Stimulated activated CD4-positive, alpha-beta T cell treated with anti-CD3 and anti-CD28 coated beads, Interleukin-1b, Interleukin-23, amount 100 ng/mL, for 4 hours (primary cell): ENCODE data around the gene KLHL25.
"Not testable (repeated sequence)": the region's sequence is repeated elsewhere in the genome, so short reads cannot be mapped to it uniquely, and the experiment has no call there.

Experiments
- DNase-seq, 2 donors: peaks; one replicate each; pipeline ENCODE4 v3.0.0-alpha.2; 2020; ENCODE audit warnings: low read depth in 2 of 2

Gene KLHL25

DNA sequence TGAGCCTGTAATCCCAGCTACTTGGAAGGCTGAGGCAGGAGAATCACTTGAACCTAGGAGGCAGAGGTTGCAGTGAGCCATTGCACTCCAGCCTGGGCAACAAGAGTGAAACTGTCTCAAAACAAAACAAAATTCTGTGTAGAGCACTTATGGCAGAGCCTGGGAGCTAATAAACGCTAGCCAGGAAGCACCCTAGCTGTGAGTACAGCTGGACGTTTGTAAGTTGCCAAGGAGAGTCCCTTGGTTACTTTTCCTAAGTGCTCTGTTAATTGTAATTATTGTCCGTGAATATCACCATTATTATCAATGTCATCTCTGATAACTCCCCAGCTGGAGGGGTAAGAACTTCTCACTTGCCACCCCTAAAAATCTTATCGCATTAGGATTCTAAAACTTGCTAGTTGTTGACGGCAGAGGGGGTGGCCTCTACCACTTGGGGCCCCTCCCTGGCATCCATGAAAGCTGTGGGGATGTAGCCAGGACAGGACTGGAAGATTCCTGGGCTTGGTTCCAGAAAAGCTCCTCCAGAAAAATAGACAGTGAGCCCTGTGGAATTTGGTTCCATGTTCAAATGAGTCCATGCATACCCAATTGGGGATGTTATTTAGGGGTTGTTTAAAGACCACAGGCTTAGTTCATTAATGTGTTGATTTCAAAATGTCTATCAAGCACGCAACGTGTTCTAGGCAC, 9.9 kb upstream of the KLHL25 start:
- DNase-seq = no peak

- not testable (repeated sequence) for DNase-seq
These were observed 7.9 kb upstream of the KLHL25 start for GRCh38 chr15:85802617-85803016.

DNA sequence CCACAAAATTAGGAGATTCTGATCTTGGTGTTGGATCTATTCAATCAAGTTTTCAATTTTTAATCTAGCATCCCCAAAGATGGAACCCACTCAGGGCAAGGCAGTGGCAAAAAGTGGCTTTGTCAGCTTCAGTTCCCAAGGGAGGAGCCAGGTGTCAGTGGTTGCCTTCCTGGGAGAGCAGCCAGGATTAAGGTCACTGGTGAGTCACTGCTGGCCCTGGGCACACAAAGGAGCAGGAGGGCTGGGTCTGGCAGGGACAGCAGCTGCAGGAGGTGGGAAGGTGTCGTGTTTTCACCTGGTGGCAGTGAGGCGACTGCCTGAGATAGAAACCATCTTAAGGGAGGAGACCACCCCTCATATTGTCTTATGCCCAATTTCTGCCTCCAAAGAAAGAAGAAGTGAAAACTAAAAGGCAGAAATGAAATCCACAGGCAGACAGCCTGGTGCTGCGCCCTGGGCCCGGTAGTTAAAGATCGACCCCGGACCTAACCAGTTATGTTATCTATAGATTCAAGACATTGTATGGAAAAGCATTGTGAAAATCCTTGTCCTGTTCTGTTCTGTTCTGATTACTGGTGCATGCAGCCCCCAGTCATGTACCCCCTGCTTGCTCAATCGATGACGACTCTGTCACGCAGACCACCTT, 5.9 kb upstream of the KLHL25 start:
- DNase-seq = no peak

- not testable (repeated sequence) for DNase-seq
These were observed 1.6 kb upstream of the KLHL25 start for GRCh38 chr15:85796371-85796770.

DNA sequence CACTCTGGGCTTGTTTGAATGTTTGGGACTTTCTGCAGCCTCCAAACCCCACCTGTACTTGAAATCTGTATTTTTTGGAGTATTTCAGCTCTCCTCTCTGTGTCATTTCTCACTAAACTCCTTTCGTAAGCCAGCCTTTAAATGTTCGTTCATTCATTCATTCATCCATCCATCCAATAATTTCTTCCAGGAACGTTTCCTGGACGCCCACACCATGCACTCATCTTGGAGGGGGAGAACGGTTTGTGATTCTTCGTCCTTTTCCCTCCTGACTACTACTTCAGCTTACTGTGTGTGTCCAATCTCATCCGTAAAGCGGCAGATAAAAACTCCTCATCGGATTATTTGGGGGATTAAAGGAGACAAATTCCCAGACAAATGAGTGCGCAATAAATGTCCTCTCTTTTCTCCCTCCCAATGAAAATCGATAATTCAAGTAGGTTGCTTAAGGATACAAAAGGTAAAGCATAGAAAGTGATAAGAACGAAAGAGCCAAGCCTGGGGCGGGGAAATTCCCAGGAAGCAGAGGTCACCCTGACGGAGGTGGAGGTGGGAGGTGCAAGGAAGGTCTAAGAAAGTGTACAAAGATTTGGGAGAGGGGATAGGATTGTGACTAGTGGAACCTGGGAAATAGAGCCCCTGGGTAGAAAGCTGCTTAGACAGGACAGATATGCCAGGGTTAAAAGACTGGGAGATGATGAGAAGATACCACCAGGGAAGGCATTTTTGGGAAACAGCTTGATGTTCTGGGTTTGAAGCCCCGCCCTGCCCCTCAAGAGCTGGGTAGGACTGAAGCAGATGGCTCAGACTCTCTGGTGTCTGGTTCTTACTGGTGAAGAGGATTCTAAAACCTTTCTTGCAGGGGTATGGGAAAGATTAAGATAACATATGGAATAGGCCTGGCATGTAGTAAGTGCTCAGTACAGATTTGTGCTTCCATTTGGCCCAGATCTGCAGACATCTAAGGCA, 896 bp upstream of the KLHL25 start:
- no peak for DNase-seq

DNA sequence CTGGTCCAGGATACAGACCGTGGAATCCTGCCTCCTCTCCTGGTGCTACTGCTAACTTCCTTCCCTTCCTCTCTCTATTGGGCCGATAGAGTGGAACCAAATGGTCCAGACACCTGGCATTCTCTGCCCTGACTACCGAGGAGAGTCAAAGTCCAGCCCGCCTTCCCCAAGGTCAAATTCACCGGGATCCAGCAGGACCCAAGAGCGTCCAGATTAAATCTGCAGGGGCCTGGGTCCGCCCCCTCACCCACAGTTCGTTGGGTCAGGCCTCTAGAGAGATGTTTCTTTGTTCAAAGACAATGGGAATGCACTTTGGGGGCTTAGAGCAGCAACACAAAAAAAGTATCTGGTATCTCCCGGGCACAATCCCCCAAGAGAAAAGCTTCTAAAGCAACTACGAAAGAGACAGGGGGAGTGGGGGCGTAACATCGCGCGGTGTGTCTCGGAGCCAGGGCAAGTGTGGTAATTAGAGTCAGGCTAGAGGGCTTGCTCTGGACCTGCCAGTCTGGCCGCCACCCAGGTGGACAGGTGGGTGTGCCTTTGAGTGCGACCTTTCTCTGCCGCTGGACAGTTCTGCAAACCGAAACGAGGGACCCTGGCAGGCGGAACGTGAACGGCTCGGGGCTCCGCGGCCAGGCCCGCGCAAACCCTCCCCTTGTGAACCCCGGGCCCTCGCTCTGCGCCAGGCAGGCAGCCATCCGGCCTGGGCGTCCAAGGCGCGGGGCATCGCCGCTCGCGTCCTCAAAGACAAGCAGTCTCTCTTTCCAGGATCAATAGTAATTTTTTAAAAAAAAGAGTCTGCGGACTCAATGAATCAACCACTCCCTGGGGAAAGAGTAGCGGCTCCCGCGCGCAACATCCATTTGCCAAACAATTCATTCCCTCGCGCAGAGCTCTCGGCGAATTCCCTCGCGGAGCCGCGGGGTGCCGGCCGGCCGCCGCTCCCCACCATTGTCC, 806 bp downstream of the KLHL25 start:
- DNase-seq = peak; percentile 11 to 24

GRCh38 chr15:85792912-85793590, 1.7 kb downstream of the KLHL25 start:
- DNase-seq = peak in 1 of 2 donors; percentile 25

- DNase-seq = no peak
These were observed 2.5 kb downstream of the KLHL25 start for GRCh38 chr15:85792102-85792731.

DNA sequence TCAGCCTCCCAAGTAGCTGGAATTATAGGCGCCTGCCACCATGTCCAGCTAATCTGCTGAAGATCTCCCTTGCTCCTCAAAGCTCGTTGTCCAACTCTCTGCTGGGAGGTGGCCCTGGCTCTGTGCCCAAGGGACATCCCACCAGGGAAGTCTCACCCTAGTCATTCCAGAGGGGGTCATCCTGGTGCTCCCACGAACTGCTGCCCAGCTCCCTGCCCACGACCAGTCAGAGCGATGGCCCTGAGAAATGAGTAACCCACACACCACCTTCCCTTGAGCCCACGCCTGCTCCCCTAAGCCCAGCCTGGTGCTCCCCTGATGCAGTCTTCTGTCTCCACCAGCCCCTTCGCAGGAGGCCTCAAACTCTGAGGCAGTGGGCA, 5.2 kb downstream of the KLHL25 start:
- no peak for DNase-seq

GRCh38 chr15:85788771-85789495, 5.8 kb downstream of the KLHL25 start:
- DNase-seq = no peak

DNA sequence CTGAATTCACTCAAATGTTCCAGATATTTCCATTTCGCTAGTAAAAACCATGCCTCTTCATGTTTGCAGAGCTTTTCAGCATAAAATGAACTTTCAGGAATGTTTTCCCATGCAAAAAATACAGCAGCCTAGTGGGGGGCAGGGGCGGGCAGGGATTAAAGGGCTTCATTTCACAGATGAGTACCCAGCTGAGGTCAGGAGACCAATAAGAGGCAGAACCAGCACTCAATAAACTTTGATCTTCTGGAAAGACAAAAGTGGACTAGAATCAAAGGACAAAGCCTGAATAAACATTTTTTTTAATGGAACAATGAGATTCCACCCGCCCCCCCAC, 8.0 kb downstream of the KLHL25 start:
- DNase-seq = no peak

DNA sequence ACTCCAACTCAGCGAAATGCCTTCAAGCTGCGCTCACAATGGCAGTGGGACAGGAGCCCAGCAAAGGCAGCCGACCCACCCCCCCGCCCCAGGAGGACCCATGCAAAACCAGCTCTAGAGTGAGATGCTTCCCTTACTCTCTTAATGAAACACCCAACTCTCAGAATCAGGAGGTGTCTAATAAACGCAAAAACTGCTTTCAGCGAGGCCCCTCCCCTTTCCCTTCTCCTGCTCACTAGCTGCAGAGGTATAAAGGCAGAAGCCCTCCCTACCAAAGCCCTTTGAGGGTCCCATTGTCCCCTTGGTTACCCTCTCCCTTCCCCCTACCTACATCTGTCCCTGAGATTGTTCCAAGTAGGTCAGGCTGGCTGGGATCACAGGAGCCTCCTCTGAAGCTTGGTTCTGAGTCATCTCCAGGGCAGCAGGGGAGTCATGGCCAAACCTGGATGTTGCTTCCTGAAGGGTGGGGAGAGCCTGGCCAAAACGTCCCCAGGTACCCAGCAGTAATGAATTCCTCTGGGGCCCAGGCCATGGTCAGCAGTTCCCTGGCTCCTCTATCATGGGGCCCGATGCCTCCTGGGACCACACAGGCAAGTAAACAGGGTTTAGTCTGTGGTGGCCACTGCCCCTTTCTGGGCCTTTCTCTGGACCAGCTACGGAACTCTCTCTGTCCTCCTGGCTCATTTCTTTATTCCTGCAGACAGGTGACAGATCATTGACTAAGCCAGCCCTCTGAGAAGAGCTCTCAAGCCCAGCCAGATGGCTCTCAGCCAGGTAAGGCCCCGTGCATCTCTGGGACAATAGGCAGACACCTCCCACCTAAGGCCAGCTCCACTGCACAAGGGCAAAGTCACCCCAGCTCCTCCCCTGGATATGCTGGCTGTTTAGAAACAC, 8.6 kb downstream of the KLHL25 start:
- no peak for DNase-seq

GRCh38 chr15:85782064-85782463, 12.7 kb downstream of the KLHL25 start:
- DNase-seq = no peak

DNA sequence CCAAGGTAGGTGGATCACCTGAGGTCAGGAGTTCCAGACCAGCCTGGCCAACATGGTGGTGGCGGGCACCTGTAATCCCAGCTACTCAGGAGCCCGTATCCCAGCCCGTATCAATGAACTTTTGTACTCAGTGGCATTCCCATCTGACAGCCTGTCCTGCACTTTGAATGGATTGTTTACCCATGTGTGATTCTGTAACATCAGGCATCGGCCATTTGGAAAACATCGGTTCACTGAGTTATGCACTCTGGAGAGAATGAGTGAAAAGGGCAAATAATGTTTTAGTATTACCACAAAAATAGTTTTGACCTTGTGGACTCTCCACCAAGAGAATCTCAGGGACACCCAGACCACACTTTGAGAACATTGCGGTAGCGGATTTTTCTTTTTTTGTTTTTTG, 13.6 kb downstream of the KLHL25 start:
- no peak for DNase-seq

GRCh38 chr15:85780225-85780985, 14.3 kb downstream of the KLHL25 start:
- DNase-seq = no peak

GRCh38 chr15:85779249-85779648, 15.5 kb downstream of the KLHL25 start:
- DNase-seq = no peak

- DNase-seq = no peak
These were observed 16.5 kb downstream of the KLHL25 start for GRCh38 chr15:85778107-85778776.
